Choroid plexus epithelial cell (primary cell): ENCODE measurements around the gene PRIMPOL.

Experiments used
- DNase-seq: peaks from one replicate; pipeline ENCODE4 v3.0.0-alpha.2; 2010; ENCODE audit warnings: low read depth
- H3K4me3 ChIP-seq: 2 replicates; pipeline ENCODE4 v1.5.1; 2011; ENCODE audit warnings: low read depth, mild to moderate bottlenecking, control low read depth, low read length, moderate library complexity
- CTCF ChIP-seq: conservative IDR thresholded peaks from 2 replicates; pipeline ENCODE4 v1.5.1; 2011; ENCODE audit warnings: low read depth, mild to moderate bottlenecking, control low read depth, inconsistent platforms, low read length, moderate library complexity

Gene PRIMPOL

GRCh38 chr4:184674011-184674410, 24.5 kb downstream of the PRIMPOL start:
- DNase-seq = no peak
- H3K4me3 ChIP-seq = no peak overlapping the region
- no peak for TF ChIP-seq CTCF

GRCh38 chr4:184675018-184675417, 25.5 kb downstream of the PRIMPOL start:
- no peak overlapping the region for H3K4me3 ChIP-seq
- DNase-seq = no peak
- no peak for TF ChIP-seq CTCF

- no peak for TF ChIP-seq CTCF
- H3K4me3 ChIP-seq = no peak overlapping the region
- DNase-seq = no peak
Measured at GRCh38 chr4:184675821-184676492, 26.4 kb downstream of the PRIMPOL start.

DNA sequence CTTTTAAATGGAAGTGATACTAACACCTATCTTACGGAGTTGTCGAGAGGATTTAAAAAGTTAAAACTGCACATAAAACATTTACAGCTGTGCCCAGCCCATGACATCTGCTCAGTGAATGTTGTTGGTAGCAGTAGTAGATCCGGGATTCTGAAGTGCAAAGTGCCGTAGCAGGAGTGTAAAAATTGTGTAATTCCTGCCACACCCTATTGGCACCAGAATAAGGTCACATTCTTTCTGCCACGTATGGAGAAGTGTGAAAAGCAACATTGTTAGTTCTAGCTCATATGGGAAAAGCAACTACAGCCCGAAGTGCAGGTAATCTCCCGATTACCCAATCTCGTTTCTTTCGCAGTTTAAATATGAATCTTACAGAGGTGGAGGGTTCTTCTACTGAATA, 31.2 kb downstream of the PRIMPOL start:
- no peak for TF ChIP-seq CTCF
- H3K4me3 ChIP-seq = no peak overlapping the region
- no peak for DNase-seq

DNA sequence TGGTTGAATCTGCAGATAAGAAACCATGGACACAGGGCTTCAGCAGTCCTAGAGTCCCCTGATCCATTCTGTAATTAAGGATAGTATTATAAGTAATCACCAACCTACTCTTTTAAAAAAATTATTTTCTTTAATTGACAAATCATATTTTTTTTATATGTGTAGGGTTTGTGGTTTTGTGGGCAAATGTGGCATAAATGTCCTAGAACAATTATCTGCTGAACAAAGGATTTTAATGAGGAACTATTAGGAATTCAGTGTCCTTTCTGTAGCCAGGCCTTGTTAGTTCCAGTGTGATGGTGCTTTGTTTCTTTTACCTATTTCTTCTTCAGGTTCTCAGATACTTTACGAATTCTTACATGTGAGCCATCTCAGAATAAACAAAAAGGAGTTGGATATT, 32.4 kb downstream of the PRIMPOL start:
- no peak for TF ChIP-seq CTCF
- H3K4me3 ChIP-seq = no peak overlapping the region
- DNase-seq = no peak

DNA sequence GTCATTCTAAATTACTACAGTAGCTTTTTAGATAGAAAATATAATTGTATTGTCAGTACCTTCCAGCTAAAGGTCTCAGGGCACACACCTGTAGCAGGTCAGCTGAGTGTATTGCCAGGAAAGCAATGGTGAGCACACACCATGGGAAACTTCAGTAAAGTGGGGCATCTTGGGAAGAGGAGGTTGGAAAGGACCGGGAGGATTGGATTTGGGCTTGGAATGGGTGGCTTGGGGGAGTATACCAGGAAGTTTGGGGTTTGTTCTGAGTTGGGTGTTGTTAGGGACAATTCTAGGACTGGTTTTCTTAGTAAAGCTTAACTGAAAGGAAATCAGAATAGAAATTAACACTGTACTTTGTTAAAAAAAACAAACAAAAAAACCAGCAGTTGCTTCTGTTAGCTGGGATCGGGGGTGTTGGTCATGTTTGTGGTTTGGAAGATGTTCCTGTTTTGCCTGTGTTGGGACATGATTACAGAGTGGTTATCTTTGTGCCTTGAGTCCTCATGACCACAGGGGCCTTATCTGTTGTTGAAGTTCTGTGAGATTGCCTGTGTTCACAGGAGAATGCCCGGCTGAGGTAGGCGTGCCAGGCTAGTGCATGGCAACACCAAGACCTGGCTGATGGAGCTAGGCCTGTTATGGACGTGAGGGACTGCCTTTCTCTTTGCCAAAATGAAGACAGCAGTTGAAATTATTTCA, 35.1 kb downstream of the PRIMPOL start:
- H3K4me3 ChIP-seq = no peak overlapping the region
- peak; percentile 53 for DNase-seq
- no peak for TF ChIP-seq CTCF

DNA sequence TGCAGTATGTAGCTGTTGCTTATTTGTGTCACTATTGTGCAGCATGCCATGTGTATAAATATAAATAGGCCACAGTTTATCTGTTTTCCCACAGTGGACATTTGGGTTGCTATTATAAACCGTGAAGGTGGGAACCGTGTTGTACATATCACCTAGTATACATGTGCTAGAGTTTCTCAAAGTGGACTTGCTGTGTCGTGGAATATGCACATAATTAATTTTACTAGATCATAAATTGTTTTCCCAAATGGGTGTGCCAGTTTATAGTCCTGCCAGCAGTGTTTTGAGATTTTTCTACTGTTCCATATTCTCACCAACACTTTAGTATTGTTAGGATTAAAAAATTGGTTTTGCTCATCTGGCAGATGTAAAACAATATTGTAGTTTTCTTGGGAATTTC, 38.5 kb downstream of the PRIMPOL start:
- no peak for DNase-seq
- TF ChIP-seq CTCF = no peak
- no peak overlapping the region for H3K4me3 ChIP-seq
